ENCODE data around the gene HIP1R.

GRCh38 chr12:122855071-122855829 lies 20.0 kb downstream of the HIP1R start:
- no peak for TF ChIP-seq CTCF (IDR thresholded peaks at IDR 0.05)
- no peak for TF ChIP-seq POLR2A (IDR thresholded peaks at IDR 0.05)

Data from esophagus squamous epithelium (tissue), 4 donors.